ENCODE results near the gene SDCBP2. TPM values are rescaled to one million over a fixed set of nuclear protein-coding genes. Genes with fewer than 3 reads are reported as not detected.

Gene SDCBP2
- total and polyA plus RNA-seq, 2 of the 4 experiments (the other 2 are of a cell fraction), result 0.54 to 1.3 TPM

DNA sequence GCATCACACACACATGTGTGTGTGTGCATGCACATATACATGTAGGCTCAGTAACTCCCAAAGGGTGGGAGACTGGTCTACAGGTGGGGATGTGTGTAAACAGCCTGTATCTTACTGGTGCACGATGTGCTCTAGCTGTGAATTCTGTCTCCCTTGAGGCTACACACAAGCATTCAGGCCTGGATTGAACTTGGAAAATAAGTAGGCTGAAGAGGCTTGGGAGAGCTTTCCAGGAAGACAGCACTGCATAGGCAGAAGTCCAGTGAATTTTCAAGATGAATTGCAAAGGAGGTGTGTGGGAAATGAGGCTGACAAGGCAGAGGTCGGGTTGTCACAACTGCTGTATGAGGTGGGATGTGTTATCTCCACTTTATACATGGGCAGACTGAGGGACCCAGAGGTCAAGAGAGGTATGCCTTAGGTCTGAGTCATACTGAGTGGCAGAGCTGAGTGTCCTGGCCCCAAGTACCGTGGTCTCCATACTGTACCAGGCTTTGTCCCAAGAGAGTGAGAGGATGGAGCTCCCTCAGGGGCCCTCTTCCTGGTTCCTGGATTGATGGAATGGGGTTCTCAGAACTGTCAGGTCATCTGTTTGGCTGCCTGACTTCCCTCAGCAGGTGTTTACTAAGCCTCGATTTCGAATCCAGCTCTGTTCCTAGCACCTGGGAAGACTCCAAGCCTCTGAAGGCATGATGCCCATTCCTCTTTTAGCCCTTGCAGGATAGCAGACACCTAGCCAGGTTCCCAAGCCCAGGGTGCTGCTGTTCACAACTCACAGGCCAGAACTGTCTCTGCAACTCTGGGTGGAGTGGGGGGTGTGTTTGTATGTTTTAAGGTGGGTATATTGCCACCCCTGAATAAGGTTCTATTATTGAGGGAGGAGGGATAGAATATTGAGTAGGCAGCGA, 48.5 kb downstream of the SDCBP2 start:
- H2AFZ ChIP-seq (replicated peaks; ENCODE audit: low read length, poor library complexity), result no peak overlapping the region
- H2AK5ac ChIP-seq (ENCODE audit: low read depth, low read length), result no peak overlapping the region
- no peak overlapping the region for H3K9ac ChIP-seq (ENCODE audit: low read depth, low read length)
- peaks cover 20% of the 10 kb centered on the region; the same call in 1 of the 2 replicates for H4K20me1 ChIP-seq (ENCODE audit: insufficient read depth, low read length)
- ChIA-PET POLR2A (ENCODE audit: unreplicated experiment) (no interaction called here), CTCF (no interaction called here)
- dilution Hi-C loops (cut with HindIII; ENCODE audit: low sequenced_read_pairs, unreplicated experiment) (no loop called here), intact Hi-C loops (cut with micrococcal nuclease) (no loop called here), in situ Hi-C loops (cut with MboI; ENCODE audit: low sequenced_read_pairs) (no loop called here)
- H3K9me3 ChIP-seq (ENCODE audit: control insufficient read depth, insufficient read depth, low read length), result no peaks in the 10 kb centered on the region
- peaks cover 25% of the 10 kb centered on the region for H3K9me1 ChIP-seq (ENCODE audit: insufficient read depth, low read length)
- DNase-seq, result peak; percentile 11
- peak overlapping the region; percentile 9 for H2AK9ac ChIP-seq (replicated peaks; ENCODE audit: low read depth, low read length, poor library complexity)
- no peak overlapping the region for H3K4ac ChIP-seq (ENCODE audit: low read depth, low read length)
- no peak overlapping the region for H2BK15ac ChIP-seq (ENCODE audit: low read depth, low read length)
- H3K27me3 ChIP-seq (ENCODE audit: control insufficient read depth, insufficient read depth, low read length), result no peaks in the 10 kb centered on the region
- H2BK5ac ChIP-seq (ENCODE audit: low read depth, low read length, poor library complexity, severe bottlenecking), result no peak overlapping the region
- H4K91ac ChIP-seq (ENCODE audit: insufficient read depth, low read depth, low read length), result no peak overlapping the region
- H3K4me1 ChIP-seq (ENCODE audit: control insufficient read depth, insufficient read depth, low read length), result peaks cover 8% of the 10 kb centered on the region; the same call in 1 of the 2 replicates
- H4K8ac ChIP-seq (ENCODE audit: low read depth in 2 of 2, low read length in 2 of 2), result no peak overlapping the region
- peaks cover 14 to 25% of the 10 kb centered on the region in 2 experiments for H3K79me1 ChIP-seq (ENCODE audit: low read depth in 1 of 2, low read length in 2 of 2)
- H3K18ac ChIP-seq (ENCODE audit: low read depth, low read length), result no peak overlapping the region
- no peak overlapping the region for H2BK120ac ChIP-seq (ENCODE audit: low read depth, low read length)
- no peak overlapping the region for H3K27ac ChIP-seq (ENCODE audit: insufficient read depth, low read length)
- H3K56ac ChIP-seq (ENCODE audit: extremely low read depth, insufficient read depth, low read length), result no peak overlapping the region
- no peak overlapping the region for H2BK20ac ChIP-seq (ENCODE audit: low read depth, low read length)
- peak; percentile 62 for ATAC-seq (ENCODE audit: low read depth)
- no peak overlapping the region for H3K4me3 ChIP-seq (ENCODE audit: insufficient read depth, low read depth, low read length)
- no TSS peak for BruUV-seq (replicated peaks)
- no peak for TF ChIP-seq RCOR1 (IDR thresholded peaks at IDR 0.05; ENCODE audit: insufficient replicate concordance, low read length)
- no peak for TF ChIP-seq MAFK (IDR thresholded peaks at IDR 0.05; ENCODE audit: low read depth, low read length)
- TF ChIP-seq, protein P1, sequence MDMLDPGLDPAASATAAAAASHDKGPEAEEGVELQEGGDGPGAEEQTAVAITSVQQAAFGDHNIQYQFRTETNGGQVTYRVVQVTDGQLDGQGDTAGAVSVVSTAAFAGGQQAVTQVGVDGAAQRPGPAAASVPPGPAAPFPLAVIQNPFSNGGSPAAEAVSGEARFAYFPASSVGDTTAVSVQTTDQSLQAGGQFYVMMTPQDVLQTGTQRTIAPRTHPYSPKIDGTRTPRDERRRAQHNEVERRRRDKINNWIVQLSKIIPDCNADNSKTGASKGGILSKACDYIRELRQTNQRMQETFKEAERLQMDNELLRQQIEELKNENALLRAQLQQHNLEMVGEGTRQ (IDR thresholded peaks at IDR 0.05; ENCODE audit: low read depth, low read length), result no peak
- no peak for TF ChIP-seq RAD21 (IDR thresholded peaks at IDR 0.05; ENCODE audit: low read length)
- TF ChIP-seq RFX5 (IDR thresholded peaks at IDR 0.05; ENCODE audit: low read depth, low read length), result no peak
- no peak for TF ChIP-seq CEBPB (IDR thresholded peaks at IDR 0.05; ENCODE audit: low read depth, low read length)
- no peak for TF ChIP-seq POLR2A (IDR thresholded peaks at IDR 0.05; ENCODE audit: low read depth, low read length)
- TF ChIP-seq CHD1 (IDR thresholded peaks at IDR 0.05; ENCODE audit: low read depth, low read length), result no peak
- no peak for TF ChIP-seq MXI1 (IDR thresholded peaks at IDR 0.05; ENCODE audit: borderline replicate concordance, low read depth, low read length)
- no peak for TF ChIP-seq FOS (IDR thresholded peaks at IDR 0.05; ENCODE audit: low read depth, low read length)
- no peak for TF ChIP-seq SMC3 (IDR thresholded peaks at IDR 0.05; ENCODE audit: low read depth, low read length)
- no peak overlapping the region for H4K5ac ChIP-seq (ENCODE audit: low read depth, low read length)
- no peaks in the 10 kb centered on the region; the same call in 1 of the 2 replicates for H3K36me3 ChIP-seq (ENCODE audit: control insufficient read depth, insufficient read depth, low read length)
- no peak overlapping the region for H3K23ac ChIP-seq (ENCODE audit: low read depth, low read length)
- H3K4me2 ChIP-seq (ENCODE audit: low read depth, low read length), result no peak overlapping the region
- no peak overlapping the region; the same call in 1 of the 2 replicates for H3K14ac ChIP-seq (replicated peaks; ENCODE audit: low read depth, low read length)
- WGBS, 2 experiments (ENCODE audit: extremely low coverage in 2 of 2, insufficient read length in 1 of 2), result 83% methylated on average over 1 of the region's 6 CpGs; no CpG with 5 or more reads in 1 of the 2 experiments

All from IMR-90 (cell line).